Stimulated activated CD4-positive, alpha-beta T cell treated with anti-CD3 and anti-CD28 coated beads, Interleukin-1b, Interleukin-23, amount 100 ng/mL, for 1 hour (primary cell): Measurements from ENCODE around the gene STAT5B.

ENCODE experiments used
- DNase-seq, 2 donors: peaks; one replicate each; pipeline ENCODE4 v3.0.0-alpha.2; 2020; ENCODE audit warnings: low read depth in 2 of 2

Gene STAT5B

GRCh38 chr17:42179911-42180410, 96.2 kb downstream of the STAT5B start:
- no peak for DNase-seq

- no peak for DNase-seq
Observed at GRCh38 chr17:42179335-42179734, 96.9 kb downstream of the STAT5B start.

GRCh38 chr17:42178817-42179216, 97.4 kb downstream of the STAT5B start:
- no peak for DNase-seq

GRCh38 chr17:42177684-42178083, 98.5 kb downstream of the STAT5B start:
- DNase-seq, result no peak

GRCh38 chr17:42174126-42174783, 101.9 kb downstream of the STAT5B start:
- DNase-seq, result no peak

- DNase-seq, result no peak
Observed at GRCh38 chr17:42171831-42172230, 104.4 kb downstream of the STAT5B start.

GRCh38 chr17:42169351-42169750, 106.8 kb downstream of the STAT5B start:
- no peak for DNase-seq

GRCh38 chr17:42167807-42168206, 108.4 kb downstream of the STAT5B start:
- DNase-seq, result no peak

- DNase-seq, result no peak
Observed at GRCh38 chr17:42166196-42166763, 109.9 kb downstream of the STAT5B start.

- no peak for DNase-seq
Observed at GRCh38 chr17:42165751-42166150, 110.4 kb downstream of the STAT5B start.

GRCh38 chr17:42163696-42164407, 112.3 kb downstream of the STAT5B start:
- no peak for DNase-seq

- peak in 1 of 2 donors; percentile 30 for DNase-seq
Observed at GRCh38 chr17:42163113-42163512, 113.1 kb downstream of the STAT5B start.

- no peak for DNase-seq
Observed at GRCh38 chr17:42160531-42160910, 115.7 kb downstream of the STAT5B start.

- no peak for DNase-seq
Observed at GRCh38 chr17:42159796-42160530, 116.2 kb downstream of the STAT5B start.

GRCh38 chr17:42155614-42156045, 120.6 kb downstream of the STAT5B start:
- DNase-seq, result no peak

GRCh38 chr17:42153919-42154742, 122.1 kb downstream of the STAT5B start:
- DNase-seq, result no peak
